Measurements from ENCODE around the gene PKNOX2. TPM values are rescaled to one million over a fixed set of nuclear protein-coding genes. Genes with fewer than 3 reads are reported as not detected.

Gene PKNOX2
- total RNA-seq, 1 experiment from 2014 or later = 3.7 TPM

DNA sequence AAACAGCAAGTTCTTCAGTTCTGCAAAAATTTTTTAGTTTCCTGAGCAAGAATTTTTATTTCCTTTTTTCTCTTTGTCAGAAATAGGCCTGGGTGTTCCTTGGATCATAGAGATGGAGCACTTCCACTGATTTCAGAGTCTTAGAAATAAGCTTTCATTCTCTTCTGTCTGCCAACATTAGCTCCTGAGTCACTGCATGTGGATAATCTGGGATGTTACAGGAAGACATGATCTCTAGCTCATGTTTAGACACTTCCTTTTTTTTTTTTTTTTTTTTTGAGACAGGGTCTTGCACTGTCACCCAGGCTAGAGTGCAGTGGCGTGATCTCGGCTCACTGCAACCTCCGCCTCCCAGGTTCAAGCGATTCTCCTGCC is 39.9 kb upstream of the PKNOX2 start:
- Mint-ChIP-seq H3K4me3 (no peak overlapping the region), H3K36me3 (0 out of 2 replicates have a peak, but pooled peaks cover 4% of the 10 kb centered on the region), H3K4me1 (no peaks in the 10 kb centered on the region), H3K9me3 (peaks cover 14% of the 10 kb centered on the region), H3K27ac (no peak overlapping the region), H3K27me3 (ENCODE audit: low read depth) (peaks cover 77% of the 10 kb centered on the region)
- POLR2A ChIA-PET = interaction anchor here (0.5 to 0.8 kb wide), 4 partner anchors 13 to 297 kb away, joined by 3 to 8 read pairs (median 3); partner anchors contain the start of gene TMEM218
- no peak for TF ChIP-seq OVOL2 (CRISPR knock-in tag; IDR thresholded peaks at IDR 0.05; ENCODE audit: borderline replicate concordance)
- TF ChIP-seq, protein P1, sequence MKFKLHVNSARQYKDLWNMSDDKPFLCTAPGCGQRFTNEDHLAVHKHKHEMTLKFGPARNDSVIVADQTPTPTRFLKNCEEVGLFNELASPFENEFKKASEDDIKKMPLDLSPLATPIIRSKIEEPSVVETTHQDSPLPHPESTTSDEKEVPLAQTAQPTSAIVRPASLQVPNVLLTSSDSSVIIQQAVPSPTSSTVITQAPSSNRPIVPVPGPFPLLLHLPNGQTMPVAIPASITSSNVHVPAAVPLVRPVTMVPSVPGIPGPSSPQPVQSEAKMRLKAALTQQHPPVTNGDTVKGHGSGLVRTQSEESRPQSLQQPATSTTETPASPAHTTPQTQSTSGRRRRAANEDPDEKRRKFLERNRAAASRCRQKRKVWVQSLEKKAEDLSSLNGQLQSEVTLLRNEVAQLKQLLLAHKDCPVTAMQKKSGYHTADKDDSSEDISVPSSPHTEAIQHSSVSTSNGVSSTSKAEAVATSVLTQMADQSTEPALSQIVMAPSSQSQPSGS (CRISPR knock-in tag; IDR thresholded peaks at IDR 0.05; ENCODE audit: borderline replicate concordance, low read depth) = no peak
- TF ChIP-seq, protein P2, sequence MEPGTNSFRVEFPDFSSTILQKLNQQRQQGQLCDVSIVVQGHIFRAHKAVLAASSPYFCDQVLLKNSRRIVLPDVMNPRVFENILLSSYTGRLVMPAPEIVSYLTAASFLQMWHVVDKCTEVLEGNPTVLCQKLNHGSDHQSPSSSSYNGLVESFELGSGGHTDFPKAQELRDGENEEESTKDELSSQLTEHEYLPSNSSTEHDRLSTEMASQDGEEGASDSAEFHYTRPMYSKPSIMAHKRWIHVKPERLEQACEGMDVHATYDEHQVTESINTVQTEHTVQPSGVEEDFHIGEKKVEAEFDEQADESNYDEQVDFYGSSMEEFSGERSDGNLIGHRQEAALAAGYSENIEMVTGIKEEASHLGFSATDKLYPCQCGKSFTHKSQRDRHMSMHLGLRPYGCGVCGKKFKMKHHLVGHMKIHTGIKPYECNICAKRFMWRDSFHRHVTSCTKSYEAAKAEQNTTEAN (CRISPR knock-in tag; IDR thresholded peaks at IDR 0.05) = no peak
- TF ChIP-seq ATF1 (CRISPR knock-in tag; IDR thresholded peaks at IDR 0.05) = no peak
- no peak for TF ChIP-seq ZNF232 (CRISPR knock-in tag; IDR thresholded peaks at IDR 0.05)
- TF ChIP-seq, protein P3, sequence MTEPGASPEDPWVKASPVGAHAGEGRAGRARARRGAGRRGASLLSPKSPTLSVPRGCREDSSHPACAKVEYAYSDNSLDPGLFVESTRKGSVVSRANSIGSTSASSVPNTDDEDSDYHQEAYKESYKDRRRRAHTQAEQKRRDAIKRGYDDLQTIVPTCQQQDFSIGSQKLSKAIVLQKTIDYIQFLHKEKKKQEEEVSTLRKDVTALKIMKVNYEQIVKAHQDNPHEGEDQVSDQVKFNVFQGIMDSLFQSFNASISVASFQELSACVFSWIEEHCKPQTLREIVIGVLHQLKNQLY (CRISPR knock-in tag; IDR thresholded peaks at IDR 0.05) = no peak
- TF ChIP-seq RELA (CRISPR knock-in tag; IDR thresholded peaks at IDR 0.05; ENCODE audit: borderline replicate concordance) = no peak
- TF ChIP-seq, protein P4, sequence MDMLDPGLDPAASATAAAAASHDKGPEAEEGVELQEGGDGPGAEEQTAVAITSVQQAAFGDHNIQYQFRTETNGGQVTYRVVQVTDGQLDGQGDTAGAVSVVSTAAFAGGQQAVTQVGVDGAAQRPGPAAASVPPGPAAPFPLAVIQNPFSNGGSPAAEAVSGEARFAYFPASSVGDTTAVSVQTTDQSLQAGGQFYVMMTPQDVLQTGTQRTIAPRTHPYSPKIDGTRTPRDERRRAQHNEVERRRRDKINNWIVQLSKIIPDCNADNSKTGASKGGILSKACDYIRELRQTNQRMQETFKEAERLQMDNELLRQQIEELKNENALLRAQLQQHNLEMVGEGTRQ (CRISPR knock-in tag; IDR thresholded peaks at IDR 0.05) = no peak
- no peak for TF ChIP-seq ZNF281 (CRISPR knock-in tag; IDR thresholded peaks at IDR 0.05)
- TF ChIP-seq, protein P5, sequence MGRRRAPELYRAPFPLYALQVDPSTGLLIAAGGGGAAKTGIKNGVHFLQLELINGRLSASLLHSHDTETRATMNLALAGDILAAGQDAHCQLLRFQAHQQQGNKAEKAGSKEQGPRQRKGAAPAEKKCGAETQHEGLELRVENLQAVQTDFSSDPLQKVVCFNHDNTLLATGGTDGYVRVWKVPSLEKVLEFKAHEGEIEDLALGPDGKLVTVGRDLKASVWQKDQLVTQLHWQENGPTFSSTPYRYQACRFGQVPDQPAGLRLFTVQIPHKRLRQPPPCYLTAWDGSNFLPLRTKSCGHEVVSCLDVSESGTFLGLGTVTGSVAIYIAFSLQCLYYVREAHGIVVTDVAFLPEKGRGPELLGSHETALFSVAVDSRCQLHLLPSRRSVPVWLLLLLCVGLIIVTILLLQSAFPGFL (CRISPR knock-in tag; IDR thresholded peaks at IDR 0.05; ENCODE audit: borderline replicate concordance) = no peak
- no peak for TF ChIP-seq FOXP4 (CRISPR knock-in tag; IDR thresholded peaks at IDR 0.05)
- TF ChIP-seq ZNF512 (CRISPR knock-in tag; IDR thresholded peaks at IDR 0.05; ENCODE audit: borderline replicate concordance) = no peak
- no peak for TF ChIP-seq ZNF121 (CRISPR knock-in tag; IDR thresholded peaks at IDR 0.05)
- no peak for TF ChIP-seq ZNF396 (CRISPR knock-in tag; IDR thresholded peaks at IDR 0.05; ENCODE audit: borderline replicate concordance)
- no peak for TF ChIP-seq TEAD1 (CRISPR knock-in tag; IDR thresholded peaks at IDR 0.05)
- TF ChIP-seq, protein P6, sequence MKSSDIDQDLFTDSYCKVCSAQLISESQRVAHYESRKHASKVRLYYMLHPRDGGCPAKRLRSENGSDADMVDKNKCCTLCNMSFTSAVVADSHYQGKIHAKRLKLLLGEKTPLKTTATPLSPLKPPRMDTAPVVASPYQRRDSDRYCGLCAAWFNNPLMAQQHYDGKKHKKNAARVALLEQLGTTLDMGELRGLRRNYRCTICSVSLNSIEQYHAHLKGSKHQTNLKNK (CRISPR knock-in tag; IDR thresholded peaks at IDR 0.05) = no peak
- no peak for TF ChIP-seq RORB (CRISPR knock-in tag; IDR thresholded peaks at IDR 0.05)
- TF ChIP-seq AR (CRISPR knock-in tag; IDR thresholded peaks at IDR 0.05) = no peak
- ATAC-seq (no peak), DNase-seq (ENCODE audit: low spot score) (no peak)
- CTCF ChIA-PET = interaction anchor here (0.7 to 4.6 kb wide), 50 partner anchors 8 to 588 kb away, joined by 3 to 75 read pairs (median 4); partner anchors contain the start of genes CCDC15 and TMEM218

All from WTC11 (cell line).